Stimulated activated CD4-positive, alpha-beta T cell treated with anti-CD3 and anti-CD28 coated beads, TNF-alpha, amount 100 ng/mL, for 1 hour (primary cell): ENCODE results near the gene MLLT10.
"Not testable (repeated sequence)": the region's sequence is repeated elsewhere in the genome, so short reads cannot be mapped to it uniquely, and the experiment has no call there.

Source experiments
- DNase-seq, 3 donors: peaks; one replicate each; pipeline ENCODE4 v3.0.0-alpha.2; 2020; ENCODE audit warnings: low read depth in 3 of 3, low spot score in 1 of 3

MLLT10 gene

GRCh38 chr10:21574514-21574913 is 40.5 kb downstream of the MLLT10 start:
- not testable (repeated sequence) for DNase-seq

- no peak for DNase-seq
Observed at GRCh38 chr10:21579291-21579690, 45.3 kb downstream of the MLLT10 start.

- DNase-seq, result not testable (repeated sequence)
Observed at GRCh38 chr10:21581421-21581834, 47.4 kb downstream of the MLLT10 start.

- DNase-seq, result no peak
Observed at GRCh38 chr10:21584834-21585530, 51.0 kb downstream of the MLLT10 start.

- no peak for DNase-seq
Observed at GRCh38 chr10:21587391-21587790, 53.4 kb downstream of the MLLT10 start.

GRCh38 chr10:21588159-21588558 is 54.1 kb downstream of the MLLT10 start:
- not testable (repeated sequence) for DNase-seq

- DNase-seq, result no peak
Observed at GRCh38 chr10:21593986-21594385, 60.0 kb downstream of the MLLT10 start.

- DNase-seq, result no peak
Observed at GRCh38 chr10:21599582-21599981, 65.5 kb downstream of the MLLT10 start.

GRCh38 chr10:21600804-21601433 is 66.9 kb downstream of the MLLT10 start:
- DNase-seq, result no peak

GRCh38 chr10:21602313-21602712 is 68.3 kb downstream of the MLLT10 start:
- no peak for DNase-seq

- no peak for DNase-seq
Observed at GRCh38 chr10:21603721-21604120, 69.7 kb downstream of the MLLT10 start.

- no peak for DNase-seq
Observed at GRCh38 chr10:21604651-21605050, 70.6 kb downstream of the MLLT10 start.

- DNase-seq, result no peak
Observed at GRCh38 chr10:21607907-21608306, 73.9 kb downstream of the MLLT10 start.

- DNase-seq, result no peak
Observed at GRCh38 chr10:21614000-21614399, 80.0 kb downstream of the MLLT10 start.

GRCh38 chr10:21617267-21617666 is 83.2 kb downstream of the MLLT10 start:
- DNase-seq, result no peak

- DNase-seq, result no peak
Observed at GRCh38 chr10:21623291-21623690, 89.3 kb downstream of the MLLT10 start.

- DNase-seq, result not testable (repeated sequence)
Observed at GRCh38 chr10:21624421-21624820, 90.4 kb downstream of the MLLT10 start.

GRCh38 chr10:21624951-21625350 is 90.9 kb downstream of the MLLT10 start:
- DNase-seq, result no peak

- DNase-seq, result no peak
Observed at GRCh38 chr10:21625623-21626229, 91.7 kb downstream of the MLLT10 start.

- DNase-seq, result no peak
Observed at GRCh38 chr10:21626457-21627161, 92.6 kb downstream of the MLLT10 start.

- no peak for DNase-seq
Observed at GRCh38 chr10:21627331-21627730, 93.3 kb downstream of the MLLT10 start.

- DNase-seq, result no peak
Observed at GRCh38 chr10:21628023-21628422, 94.0 kb downstream of the MLLT10 start.
